DOHH2 (cell line): ENCODE results near the gene NBEA.

Experiments used
- CTCF ChIP-seq: fragments of 200-600 bp; sonication (generic); IDR thresholded peaks from one replicate; pipeline ENCODE4 v1.5.1; 2014; ENCODE audit warnings: antibody characterized with exemption, mild to moderate bottlenecking, low read depth, low read length; ENCODE audit not compliant: poor library complexity, severe bottlenecking
- EZH2phosphoT487 ChIP-seq: fragments of 200-600 bp; sonication (generic); IDR thresholded peaks from 2 replicates; pipeline ENCODE4 v1.6.1; 2017; ENCODE audit warnings: borderline replicate concordance, mild to moderate bottlenecking, antibody characterized with exemption, low read length, moderate library complexity, mixed read lengths

DNA sequence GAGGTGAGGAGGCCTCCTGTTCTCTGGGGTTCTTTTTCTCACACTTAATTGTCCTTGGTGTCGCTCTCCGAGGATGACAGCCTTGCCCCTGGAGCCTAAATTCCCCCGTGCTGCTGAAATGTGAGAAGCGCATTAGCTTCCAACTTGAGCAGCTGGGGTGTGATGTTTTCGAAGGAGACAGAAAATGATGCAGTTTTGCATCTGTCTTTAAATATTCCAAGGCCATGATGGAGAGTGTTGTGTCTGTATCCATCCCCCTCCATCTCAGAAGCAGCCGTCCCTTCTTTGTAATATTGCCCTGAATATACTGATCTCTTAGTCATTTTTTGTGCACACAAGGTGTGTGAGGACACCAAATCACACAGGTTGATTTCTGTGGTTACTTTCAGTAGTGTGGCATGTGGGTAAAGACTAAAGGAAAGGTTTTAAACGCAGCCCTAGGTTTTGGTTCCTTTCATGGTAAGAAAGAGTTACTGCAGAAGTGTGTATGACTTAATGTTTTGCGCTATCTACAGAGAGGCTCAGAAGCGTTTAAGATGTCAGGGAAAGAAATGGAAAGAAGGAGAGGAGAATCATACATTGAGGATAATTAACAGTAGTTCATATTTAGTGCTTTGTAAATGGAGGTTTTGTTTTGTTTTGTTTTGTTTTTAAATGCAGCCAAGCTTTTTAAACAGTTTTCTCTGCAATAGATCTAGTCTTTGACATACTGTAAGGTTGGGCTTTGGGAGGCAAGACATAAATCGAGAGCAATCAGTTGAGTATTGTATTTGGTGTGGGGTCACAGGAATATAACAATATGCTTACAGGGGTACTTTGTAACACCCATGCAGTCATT, 1.6 kb downstream of the NBEA start:
- TF ChIP-seq CTCF (no peak), EZH2phosphoT487 (no peak)
